GM18951 (cell line): ENCODE results near the gene HAUS3.

Source experiments
- POLR2A ChIP-seq: IDR thresholded peaks from 4 replicates; pipeline ENCODE4 v1.6.1; 2011; ENCODE audit warnings: mild to moderate bottlenecking; ENCODE audit not compliant: insufficient read length, insufficient read depth; ENCODE audit errors: extremely low read depth
- in situ Hi-C: fragments of 300-500 bp; cut with MboI; formaldehyde crosslinking; loops from one replicate; pipeline ENCODE4 v1.12.0; 2022; ENCODE audit warnings: low sequenced_read_pairs, mixed read lengths, inconsistent platforms; ENCODE audit not compliant: unreplicated experiment

Gene HAUS3

GRCh38 chr4:2264481-2265041 lies 22.6 kb upstream of the HAUS3 start:
- TF ChIP-seq POLR2A, result no peak
- in situ Hi-C loops, result no loop called here

GRCh38 chr4:2263926-2264321 lies 22.0 kb upstream of the HAUS3 start:
- no peak for TF ChIP-seq POLR2A
- in situ Hi-C loops, result no loop called here

- TF ChIP-seq POLR2A, result no peak
- in situ Hi-C loops, result no loop called here
Observed at GRCh38 chr4:2262944-2263250, 21.0 kb upstream of the HAUS3 start.

- TF ChIP-seq POLR2A, result peak; percentile 95
- in situ Hi-C loops, result no loop called here
Observed at GRCh38 chr4:2262145-2262943, 20.4 kb upstream of the HAUS3 start.

- no peak for TF ChIP-seq POLR2A
- in situ Hi-C loops, result no loop called here
Observed at GRCh38 chr4:2261853-2262144, 19.9 kb upstream of the HAUS3 start, which contains the start of gene MXD4. Gene MXD4 (minus strand): TSS chr4:2262109. CDS start chr4:2261980, 129 bp downstream.

GRCh38 chr4:2261110-2261852 lies 19.4 kb upstream of the HAUS3 start:
- no peak for TF ChIP-seq POLR2A
- in situ Hi-C loops, result no loop called here

- in situ Hi-C loops, result no loop called here
- TF ChIP-seq POLR2A, result no peak
Observed at GRCh38 chr4:2260344-2261109, 18.6 kb upstream of the HAUS3 start.

- no peak for TF ChIP-seq POLR2A
- in situ Hi-C loops, result no loop called here
Observed at GRCh38 chr4:2259541-2260343, 17.8 kb upstream of the HAUS3 start.

GRCh38 chr4:2259036-2259540 lies 17.2 kb upstream of the HAUS3 start:
- no peak for TF ChIP-seq POLR2A
- in situ Hi-C loops, result no loop called here

GRCh38 chr4:2258091-2259035 lies 16.4 kb upstream of the HAUS3 start:
- TF ChIP-seq POLR2A, result no peak
- in situ Hi-C loops, result no loop called here

- TF ChIP-seq POLR2A, result no peak
Observed at GRCh38 chr4:2257361-2258081, 15.6 kb upstream of the HAUS3 start.

GRCh38 chr4:2256781-2257191 lies 14.9 kb upstream of the HAUS3 start:
- in situ Hi-C loops, result no loop called here
- TF ChIP-seq POLR2A, result no peak

More at GRCh38 chr4:2257361-2258081, 15.6 kb upstream of the HAUS3 start:
- in situ Hi-C loops, result no loop called here
